Naive thymus-derived CD8-positive, alpha-beta T cell (primary cell): Measurements from ENCODE around the gene TEAD1. TPM values are rescaled to one million over a fixed set of nuclear protein-coding genes. Genes with fewer than 3 reads are reported as not detected.

Experiments used
- ATAC-seq, 2 donors: fragments of 150-1000 bp; cut with Tn5 transposase in 1 of 2; sonication (Bioruptor Pico), chemical (Tn5 transposase) in 1 of 2; 1 replicate in 1 of 2; 2 replicates in 1 of 2; pipeline ENCODE4 v1.10.0; 2021; ENCODE audit warnings: mild to moderate bottlenecking in 2 of 2, moderate library complexity in 2 of 2
- POLR2A ChIA-PET: fragments of 350-600 bp; sonication (Branson Sonifier 250); formaldehyde crosslinking; loops from one replicate; lab custom pipeline; 2021; ENCODE audit warnings: antibody characterized with exemption; lab: Charles Lee
- DNase-seq, 10 donors: peaks; one replicate each; pipeline versions ENCODE4 v3.0.0 to v3.0.0-alpha.2; 2020 to 2022
- H3K27ac Mint-ChIP-seq, 10 donors: one replicate each; pipeline ENCODE4 v1.8.0; 2020 to 2022; ENCODE audit warnings: mild to moderate bottlenecking in 10 of 10, mixed read lengths in 10 of 10, moderate library complexity in 4 of 10, inconsistent platforms in 1 of 10
- H3K27me3 Mint-ChIP-seq, 5 donors: one replicate each; pipeline ENCODE4 v1.8.0; 2021 to 2022; ENCODE audit warnings: mixed read lengths in 5 of 5
- H3K36me3 Mint-ChIP-seq, 3 donors: one replicate each; pipeline ENCODE4 v1.8.0; 2020 to 2022; ENCODE audit warnings: mixed read lengths in 3 of 3, mild to moderate bottlenecking in 2 of 3, inconsistent platforms in 1 of 3
- H3K4me1 Mint-ChIP-seq, 4 donors: one replicate each; pipeline ENCODE4 v1.8.0; 2021 to 2022; ENCODE audit warnings: mixed read lengths in 4 of 4
- H3K4me3 Mint-ChIP-seq, 10 donors: one replicate each; pipeline ENCODE4 v1.8.0; 2020 to 2022; ENCODE audit warnings: mild to moderate bottlenecking in 10 of 10, mixed read lengths in 10 of 10, moderate library complexity in 6 of 10, inconsistent platforms in 1 of 10
- H3K9me3 Mint-ChIP-seq, 9 donors: one replicate each; pipeline ENCODE4 v1.8.0; 2020 to 2022; ENCODE audit warnings: mixed read lengths in 9 of 9, mild to moderate bottlenecking in 3 of 9, inconsistent platforms in 1 of 9, moderate library complexity in 1 of 9
- polyA plus RNA-seq, 3 donors: library from polyadenylated mRNA; unstranded; fragments of 300-500 nt; fragmentation: Illumina TruSeq; gene quantifications; one replicate each; pipeline ENCODE4 v1.2.3, GENCODE V29; 2021
- total RNA-seq, 8 experiments: library from RNA in 2 of 8; stranded (reverse) in 2 of 8; gene quantifications; one replicate each; pipeline ENCODE4 v1.2.3 and lab custom pipeline; 2021 to 2026

The TEAD1 gene
- total and polyA plus RNA-seq, 5 experiments from 2014 or later, result not detected

GRCh38 chr11:12966002-12966401 lies 291.8 kb downstream of the TEAD1 start:
- Mint-ChIP-seq H3K4me1 (no peaks in the 10 kb centered on the region), H3K27ac (no peak overlapping the region), H3K27me3 (peaks cover 15 to 47% (median 21%) of the 10 kb centered on the region in 5 donors), H3K9me3 (peaks cover 0 to 3% (median 0%) of the 10 kb centered on the region in 9 donors), H3K4me3 (no peak overlapping the region), H3K36me3 (peaks cover 0 to 1% (median 0%) of the 10 kb centered on the region in 3 donors)
- ATAC-seq (no peak), DNase-seq (no peak)
- POLR2A ChIA-PET, result no interaction called here

- DNase-seq, result no peak
- no peak overlapping the region for H3K27ac Mint-ChIP-seq
- no peaks in the 10 kb centered on the region for H3K4me1 Mint-ChIP-seq
- ATAC-seq, result no peak
- POLR2A ChIA-PET, result no interaction called here
- no peak overlapping the region for H3K4me3 Mint-ChIP-seq
- H3K27me3 Mint-ChIP-seq, result peaks cover 7 to 43% (median 14%) of the 10 kb centered on the region in 5 donors
- peaks cover 0 to 3% (median 0%) of the 10 kb centered on the region in 9 donors for H3K9me3 Mint-ChIP-seq
- H3K36me3 Mint-ChIP-seq, result no peaks in the 10 kb centered on the region
Observed at GRCh38 chr11:12968101-12968500, 293.9 kb downstream of the TEAD1 start.

GRCh38 chr11:12968826-12969225 lies 294.6 kb downstream of the TEAD1 start:
- DNase-seq, result no peak
- POLR2A ChIA-PET, result no interaction called here
- Mint-ChIP-seq H3K27ac (no peak overlapping the region), H3K9me3 (peaks cover 0 to 3% (median 0%) of the 10 kb centered on the region in 9 donors), H3K36me3 (no peaks in the 10 kb centered on the region), H3K27me3 (peaks cover 5 to 35% (median 12%) of the 10 kb centered on the region in 5 donors), H3K4me1 (no peaks in the 10 kb centered on the region), H3K4me3 (no peak overlapping the region)
- no peak for ATAC-seq

- H3K4me3 Mint-ChIP-seq, result no peak overlapping the region
- DNase-seq (no peak), ATAC-seq (no peak)
- no peak overlapping the region for H3K27ac Mint-ChIP-seq
- peaks cover 2 to 16% (median 10%) of the 10 kb centered on the region in 5 donors for H3K27me3 Mint-ChIP-seq
- POLR2A ChIA-PET, result no interaction called here
- H3K36me3 Mint-ChIP-seq, result no peaks in the 10 kb centered on the region
- H3K9me3 Mint-ChIP-seq, result peaks cover 0 to 3% (median 0%) of the 10 kb centered on the region in 9 donors
- H3K4me1 Mint-ChIP-seq, result no peaks in the 10 kb centered on the region
Observed at GRCh38 chr11:12971955-12972354, 297.7 kb downstream of the TEAD1 start.

- no peak for ATAC-seq
- peaks cover 0 to 3% (median 0%) of the 10 kb centered on the region in 9 donors for H3K9me3 Mint-ChIP-seq
- no peak overlapping the region for H3K27ac Mint-ChIP-seq
- DNase-seq, result no peak
- POLR2A ChIA-PET, result interaction anchor here (0.7 kb wide), 1 partner anchor 35 kb away, joined by 3 read pairs; no protein-coding TSS in a partner anchor
- H3K4me1 Mint-ChIP-seq, result no peaks in the 10 kb centered on the region
- peaks cover 2 to 16% (median 10%) of the 10 kb centered on the region in 5 donors for H3K27me3 Mint-ChIP-seq
- no peaks in the 10 kb centered on the region for H3K36me3 Mint-ChIP-seq
- no peak overlapping the region for H3K4me3 Mint-ChIP-seq
Observed at GRCh38 chr11:12973528-12974181, 299.4 kb downstream of the TEAD1 start.

GRCh38 chr11:12975195-12975594 lies 301.0 kb downstream of the TEAD1 start:
- ATAC-seq, result no peak
- DNase-seq, result no peak
- POLR2A ChIA-PET, result no interaction called here
- Mint-ChIP-seq H3K27me3 (peaks cover 4 to 19% (median 8%) of the 10 kb centered on the region in 5 donors), H3K36me3 (no peaks in the 10 kb centered on the region), H3K4me1 (no peaks in the 10 kb centered on the region), H3K4me3 (no peak overlapping the region), H3K9me3 (peaks cover 0 to under 1% (median 0%) of the 10 kb centered on the region in 9 donors), H3K27ac (no peak overlapping the region)

- no peak overlapping the region for H3K27ac Mint-ChIP-seq
- no peaks in the 10 kb centered on the region for H3K9me3 Mint-ChIP-seq
- H3K4me3 Mint-ChIP-seq, result no peak overlapping the region
- no peak for ATAC-seq
- DNase-seq, result no peak
- POLR2A ChIA-PET, result no interaction called here
- H3K27me3 Mint-ChIP-seq, result peaks cover 12 to 33% (median 15%) of the 10 kb centered on the region in 5 donors
- H3K4me1 Mint-ChIP-seq, result no peaks in the 10 kb centered on the region
- H3K36me3 Mint-ChIP-seq, result no peaks in the 10 kb centered on the region
Observed at GRCh38 chr11:12979928-12980689, 305.9 kb downstream of the TEAD1 start.

GRCh38 chr11:12981676-12982522 lies 307.7 kb downstream of the TEAD1 start:
- DNase-seq (no peak), ATAC-seq (no peak)
- Mint-ChIP-seq H3K4me1 (no peaks in the 10 kb centered on the region), H3K4me3 (no peak overlapping the region), H3K27ac (no peak overlapping the region), H3K36me3 (no peaks in the 10 kb centered on the region), H3K9me3 (no peaks in the 10 kb centered on the region), H3K27me3 (peaks cover 15 to 51% (median 21%) of the 10 kb centered on the region in 5 donors)
- POLR2A ChIA-PET, result no interaction called here

- POLR2A ChIA-PET, result no interaction called here
- DNase-seq (no peak), ATAC-seq (no peak)
- Mint-ChIP-seq H3K9me3 (no peaks in the 10 kb centered on the region), H3K27ac (no peak overlapping the region), H3K36me3 (no peaks in the 10 kb centered on the region), H3K27me3 (peaks cover 14 to 52% (median 20%) of the 10 kb centered on the region in 5 donors), H3K4me1 (no peaks in the 10 kb centered on the region), H3K4me3 (no peak overlapping the region)
Observed at GRCh38 chr11:12983336-12983735, 309.1 kb downstream of the TEAD1 start.

- H3K4me3 Mint-ChIP-seq, result no peak overlapping the region
- ATAC-seq (no peak), DNase-seq (no peak)
- no peak overlapping the region for H3K27ac Mint-ChIP-seq
- H3K27me3 Mint-ChIP-seq, result peaks cover 10 to 48% (median 19%) of the 10 kb centered on the region in 5 donors
- H3K36me3 Mint-ChIP-seq, result no peaks in the 10 kb centered on the region
- POLR2A ChIA-PET, result no interaction called here
- no peaks in the 10 kb centered on the region for H3K9me3 Mint-ChIP-seq
- H3K4me1 Mint-ChIP-seq, result no peaks in the 10 kb centered on the region
Observed at GRCh38 chr11:12986194-12986898, 312.1 kb downstream of the TEAD1 start.

GRCh38 chr11:12989428-12990161 lies 315.4 kb downstream of the TEAD1 start:
- no peak overlapping the region for H3K27ac Mint-ChIP-seq

GRCh38 chr11:12990162-12990480 lies 315.9 kb downstream of the TEAD1 start:
- H3K4me1 Mint-ChIP-seq, result no peaks in the 10 kb centered on the region
- DNase-seq (no peak), ATAC-seq (no peak)
- H3K27ac Mint-ChIP-seq, result no peak overlapping the region
- no peak overlapping the region for H3K4me3 Mint-ChIP-seq
- no peaks in the 10 kb centered on the region for H3K36me3 Mint-ChIP-seq
- POLR2A ChIA-PET, result no interaction called here
- peaks cover 2 to 19% (median 8%) of the 10 kb centered on the region in 5 donors for H3K27me3 Mint-ChIP-seq
- H3K9me3 Mint-ChIP-seq, result no peaks in the 10 kb centered on the region

More at GRCh38 chr11:12989428-12990161, 315.4 kb downstream of the TEAD1 start:
- no peaks in the 10 kb centered on the region for H3K36me3 Mint-ChIP-seq
- ATAC-seq, result no peak
- H3K27me3 Mint-ChIP-seq, result peaks cover 2 to 20% (median 8%) of the 10 kb centered on the region in 5 donors
- H3K4me3 Mint-ChIP-seq, result no peak overlapping the region
- H3K9me3 Mint-ChIP-seq, result no peaks in the 10 kb centered on the region
- DNase-seq, result no peak
- POLR2A ChIA-PET, result no interaction called here
- H3K4me1 Mint-ChIP-seq, result no peaks in the 10 kb centered on the region
